ENCODE measurements around the gene GTF3C4.

DNA sequence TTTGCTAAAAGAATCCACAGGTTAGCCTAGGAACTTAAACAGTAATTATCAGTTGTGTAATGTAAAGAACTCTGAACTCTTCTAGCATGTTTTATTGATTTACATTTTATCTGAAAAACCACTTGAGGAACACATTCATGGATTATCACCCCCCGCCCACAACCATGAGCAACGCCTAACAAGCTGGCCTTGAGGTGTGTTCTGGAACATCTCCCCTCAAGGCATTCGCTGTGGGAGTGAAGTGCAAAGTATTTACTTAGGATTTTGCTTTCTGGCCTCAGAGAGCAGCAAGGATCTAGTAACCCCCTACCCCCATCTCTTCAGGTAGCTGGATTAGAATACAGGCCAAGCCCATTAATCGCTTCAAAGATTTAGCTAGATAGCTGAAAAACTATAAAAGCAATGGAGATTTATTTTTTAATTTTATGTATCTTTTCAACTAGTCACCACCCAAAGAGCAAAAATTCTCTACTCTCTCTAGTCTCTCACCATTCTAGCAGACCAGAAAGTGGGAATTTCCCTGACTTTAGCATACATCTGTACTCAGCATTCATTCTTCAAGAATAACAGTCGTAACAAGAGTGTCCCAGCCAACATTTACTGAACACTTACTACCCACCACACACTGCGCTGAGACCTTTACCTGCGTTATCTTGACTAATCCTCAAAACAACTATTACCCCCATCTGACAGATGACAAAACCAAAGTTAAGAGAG, 37.7 kb upstream of the GTF3C4 start:
- TF ChIP-seq CTCF (conservative IDR thresholded peaks at IDR 0.05 in 1 of 2, IDR thresholded peaks at IDR 0.05 in 1 of 2; ENCODE audit: extremely low read depth in 1 of 2, insufficient read depth in 1 of 2, low read depth in 1 of 2, low read length in 2 of 2): no peak
- no peak for TF ChIP-seq EZH2 (IDR thresholded peaks at IDR 0.05; ENCODE audit: borderline replicate concordance, low read length)
